IgD-negative memory B cell (primary cell): Measurements from ENCODE around the gene PPP2R5E. TPM values are rescaled to one million over a fixed set of nuclear protein-coding genes. Genes with fewer than 3 reads are reported as not detected.

Experiments used
- H3K27ac Mint-ChIP-seq, 3 donors: one replicate each; pipeline ENCODE4 v1.8.0; 2020 to 2022; ENCODE audit warnings: mild to moderate bottlenecking in 3 of 3, mixed read lengths in 3 of 3, moderate library complexity in 1 of 3
- H3K27me3 Mint-ChIP-seq: one replicate; pipeline ENCODE4 v1.8.0; 2021; ENCODE audit warnings: mixed read lengths
- H3K36me3 Mint-ChIP-seq: one replicate; pipeline ENCODE4 v1.8.0; 2020; ENCODE audit warnings: mild to moderate bottlenecking, mixed read lengths
- H3K4me1 Mint-ChIP-seq, 3 donors: one replicate each; pipeline ENCODE4 v1.8.0; 2020 to 2022; ENCODE audit warnings: mixed read lengths in 3 of 3, mild to moderate bottlenecking in 1 of 3
- H3K4me3 Mint-ChIP-seq, 4 donors: one replicate each; pipeline ENCODE4 v1.8.0; 2020 to 2022; ENCODE audit warnings: mild to moderate bottlenecking in 4 of 4, mixed read lengths in 4 of 4, moderate library complexity in 3 of 4
- H3K9me3 Mint-ChIP-seq, 3 donors: one replicate each; pipeline ENCODE4 v1.8.0; 2020 to 2021; ENCODE audit warnings: mixed read lengths in 3 of 3, mild to moderate bottlenecking in 1 of 3
- polyA plus RNA-seq: library from polyadenylated mRNA; unstranded; fragments of 300-500 nt; fragmentation: Illumina TruSeq; gene quantifications from one replicate; pipeline ENCODE4 v1.2.3, GENCODE V29; 2021

PPP2R5E gene
- polyA plus RNA-seq, 1 donor from 2014 or later, result 33.3 TPM

DNA sequence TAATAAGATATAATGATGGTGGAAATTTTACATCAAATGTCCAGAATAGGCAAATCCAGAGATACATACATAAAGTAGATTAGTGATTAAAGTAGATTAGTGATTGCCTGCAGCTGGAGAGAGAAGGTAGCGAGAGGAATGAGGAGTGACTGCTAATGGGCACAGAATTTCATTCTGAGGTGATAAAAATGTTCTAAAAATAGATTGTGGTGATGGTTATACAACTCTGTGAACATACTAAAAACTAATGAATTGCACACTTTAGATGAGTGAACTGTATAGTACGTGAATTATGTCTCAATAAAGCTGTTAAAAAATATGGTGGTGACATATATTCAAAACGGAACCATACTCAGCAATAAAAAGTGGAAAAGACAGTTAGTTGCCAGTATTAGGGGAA lies 41.7 kb downstream of the PPP2R5E start:
- no peak overlapping the region for H3K27ac Mint-ChIP-seq
- peaks cover 3% of the 10 kb centered on the region for H3K36me3 Mint-ChIP-seq
- no peaks in the 10 kb centered on the region for H3K9me3 Mint-ChIP-seq
- peaks cover 16 to 24% (median 17%) of the 10 kb centered on the region in 3 donors for H3K4me1 Mint-ChIP-seq
- H3K27me3 Mint-ChIP-seq, result no peaks in the 10 kb centered on the region
- H3K4me3 Mint-ChIP-seq, result no peak overlapping the region

- H3K9me3 Mint-ChIP-seq, result no peaks in the 10 kb centered on the region
- peak overlapping the region in 1 of 3 donors; percentile 35 for H3K27ac Mint-ChIP-seq
- H3K4me3 Mint-ChIP-seq, result no peak overlapping the region
- H3K27me3 Mint-ChIP-seq, result no peaks in the 10 kb centered on the region
- peaks cover 2% of the 10 kb centered on the region for H3K36me3 Mint-ChIP-seq
- H3K4me1 Mint-ChIP-seq, result peaks cover 15 to 21% (median 16%) of the 10 kb centered on the region in 3 donors
Measured at GRCh38 chr14:63499701-63500250, 43.4 kb downstream of the PPP2R5E start.

DNA sequence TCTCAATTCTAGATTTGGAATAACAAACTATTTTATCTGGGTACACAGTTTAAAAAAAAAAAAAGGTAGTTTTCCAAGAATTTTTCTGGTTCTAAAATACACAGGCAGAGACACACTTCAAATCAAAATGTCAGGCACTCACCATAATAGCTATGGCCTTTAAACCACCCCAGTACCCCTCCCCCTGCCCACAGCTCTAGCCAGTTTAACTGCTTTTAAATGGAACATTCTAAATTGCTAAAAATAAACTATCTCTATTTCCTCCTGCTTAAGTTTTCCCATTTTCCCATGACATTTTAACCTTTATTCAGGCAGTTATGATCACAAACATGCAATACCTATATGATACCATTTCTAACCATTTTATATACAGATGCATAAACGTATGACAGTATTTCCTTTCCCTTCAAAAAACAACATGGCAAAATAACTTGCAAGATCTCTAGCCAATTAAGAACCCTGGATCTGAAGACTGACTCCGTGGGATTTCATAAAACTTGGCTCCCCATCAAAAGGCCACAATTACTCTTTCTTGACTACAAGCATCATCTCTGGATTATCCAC lies 46.3 kb downstream of the PPP2R5E start:
- no peaks in the 10 kb centered on the region for H3K9me3 Mint-ChIP-seq
- H3K4me1 Mint-ChIP-seq, result peaks cover 18 to 24% (median 20%) of the 10 kb centered on the region in 3 donors
- no peaks in the 10 kb centered on the region for H3K27me3 Mint-ChIP-seq
- peaks cover 2% of the 10 kb centered on the region for H3K36me3 Mint-ChIP-seq
- H3K27ac Mint-ChIP-seq, result no peak overlapping the region
- no peak overlapping the region for H3K4me3 Mint-ChIP-seq

- peaks cover 22 to 26% (median 23%) of the 10 kb centered on the region in 3 donors for H3K4me1 Mint-ChIP-seq
Measured at GRCh38 chr14:63493246-63493645, 49.9 kb downstream of the PPP2R5E start.

GRCh38 chr14:63492391-63492790 lies 50.8 kb downstream of the PPP2R5E start:
- Mint-ChIP-seq H3K4me1 (peaks cover 26 to 30% (median 28%) of the 10 kb centered on the region in 3 donors), H3K27ac (no peak overlapping the region), H3K9me3 (no peaks in the 10 kb centered on the region), H3K36me3 (peaks cover 4% of the 10 kb centered on the region), H3K27me3 (no peaks in the 10 kb centered on the region), H3K4me3 (no peak overlapping the region)

More at GRCh38 chr14:63493246-63493645, 49.9 kb downstream of the PPP2R5E start:
- peak overlapping the region in 1 of 4 donors; percentile 27 for H3K4me3 Mint-ChIP-seq
- no peaks in the 10 kb centered on the region for H3K9me3 Mint-ChIP-seq
- H3K27me3 Mint-ChIP-seq, result no peaks in the 10 kb centered on the region
- peaks cover 6% of the 10 kb centered on the region for H3K36me3 Mint-ChIP-seq
- H3K27ac Mint-ChIP-seq, result no peak overlapping the region

DNA sequence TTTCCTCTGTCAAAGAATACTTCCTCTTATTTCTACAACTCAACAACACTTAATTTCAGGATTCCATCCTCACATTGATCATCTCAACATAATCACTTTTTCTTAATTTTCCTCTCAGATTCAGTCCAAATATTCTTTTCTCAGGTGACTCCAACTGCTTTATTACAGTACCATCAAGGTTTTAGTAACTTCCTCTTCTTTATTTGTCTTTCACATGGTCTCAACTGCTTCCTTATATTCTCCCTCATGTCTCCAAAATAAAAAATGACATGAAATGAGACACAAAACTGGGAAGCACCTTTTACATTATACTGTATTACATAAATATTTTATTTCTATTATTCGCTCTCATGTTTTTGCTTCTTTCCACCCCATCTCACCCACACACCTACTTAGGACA lies 55.5 kb downstream of the PPP2R5E start:
- no peaks in the 10 kb centered on the region for H3K9me3 Mint-ChIP-seq
- H3K27me3 Mint-ChIP-seq, result no peaks in the 10 kb centered on the region
- peaks cover 7% of the 10 kb centered on the region for H3K36me3 Mint-ChIP-seq
- H3K4me1 Mint-ChIP-seq, result peaks cover 31 to 43% (median 37%) of the 10 kb centered on the region in 3 donors
- no peak overlapping the region for H3K4me3 Mint-ChIP-seq
- peak overlapping the region in 2 of 3 donors; percentile 12 to 83 for H3K27ac Mint-ChIP-seq

DNA sequence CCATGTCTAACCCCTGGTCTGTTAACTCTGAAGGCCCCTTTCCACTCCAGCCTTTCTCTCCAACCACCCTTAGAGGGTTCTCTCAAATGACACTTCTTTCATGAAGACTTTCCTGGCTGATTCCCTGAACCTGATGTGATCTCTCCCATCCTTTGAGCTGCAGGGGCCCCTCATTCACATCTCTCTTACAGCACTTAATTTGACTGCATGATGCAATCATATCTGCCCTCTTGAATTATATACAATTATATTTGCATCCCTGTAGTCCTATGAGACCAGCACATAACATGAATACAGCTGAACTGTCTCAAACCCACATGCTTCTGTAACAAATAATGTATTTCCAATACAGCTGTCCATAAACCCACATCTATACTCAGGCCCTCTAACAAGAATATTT lies 56.4 kb downstream of the PPP2R5E start:
- no peaks in the 10 kb centered on the region for H3K9me3 Mint-ChIP-seq
- peaks cover 6% of the 10 kb centered on the region for H3K36me3 Mint-ChIP-seq
- no peak overlapping the region for H3K4me3 Mint-ChIP-seq
- H3K27ac Mint-ChIP-seq, result peak overlapping the region in 1 of 3 donors; percentile 69
- H3K4me1 Mint-ChIP-seq, result peaks cover 25 to 34% (median 31%) of the 10 kb centered on the region in 3 donors
- no peaks in the 10 kb centered on the region for H3K27me3 Mint-ChIP-seq

DNA sequence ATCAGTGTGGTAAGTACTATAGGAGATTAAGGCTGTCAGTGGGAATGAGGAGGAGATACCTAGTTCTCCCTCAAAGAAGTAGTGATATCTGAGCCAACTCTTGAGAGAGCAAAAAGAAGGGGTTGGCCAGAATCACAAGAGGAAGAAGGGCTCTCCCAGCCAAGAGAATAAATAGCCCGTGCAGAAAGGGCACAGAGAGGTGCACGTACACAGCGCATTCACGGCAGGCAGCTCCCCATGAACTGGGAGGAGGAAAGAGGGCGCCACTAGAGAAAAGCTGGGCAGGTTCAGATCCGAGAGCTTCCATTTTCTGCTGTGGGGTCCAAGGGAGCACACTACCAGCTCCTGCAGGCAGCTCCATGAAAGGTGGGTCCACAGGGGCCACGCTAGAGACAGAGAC lies 59.9 kb downstream of the PPP2R5E start:
- no peaks in the 10 kb centered on the region for H3K27me3 Mint-ChIP-seq
- H3K36me3 Mint-ChIP-seq, result peaks cover 3% of the 10 kb centered on the region
- no peaks in the 10 kb centered on the region for H3K9me3 Mint-ChIP-seq
- H3K27ac Mint-ChIP-seq, result no peak overlapping the region
- H3K4me1 Mint-ChIP-seq, result peaks cover 24 to 39% (median 36%) of the 10 kb centered on the region in 3 donors
- no peak overlapping the region for H3K4me3 Mint-ChIP-seq

DNA sequence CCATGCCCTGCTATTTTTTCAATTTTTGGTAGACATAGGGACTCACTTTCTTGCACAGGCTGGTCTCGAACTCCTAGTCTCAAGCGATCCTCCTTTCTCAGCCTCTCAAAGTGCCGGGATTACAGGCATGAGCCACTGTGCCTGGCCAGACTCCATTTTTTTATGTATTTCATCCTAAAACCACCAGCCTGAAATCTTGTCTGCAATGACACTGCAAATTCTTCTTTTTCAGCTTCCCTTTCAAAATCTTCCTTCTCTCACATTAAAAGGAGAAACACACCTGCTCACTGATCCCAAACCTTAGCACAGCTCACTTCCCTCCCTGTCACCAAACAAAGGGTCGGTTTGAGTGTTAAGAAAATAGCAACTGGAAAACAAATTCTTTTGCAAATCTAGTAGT lies 62.6 kb downstream of the PPP2R5E start:
- H3K4me3 Mint-ChIP-seq, result peak overlapping the region in 2 of 4 donors; percentile 60 to 65
- H3K9me3 Mint-ChIP-seq, result no peaks in the 10 kb centered on the region

GRCh38 chr14:63478437-63478852 lies 64.7 kb downstream of the PPP2R5E start:
- H3K4me1 Mint-ChIP-seq, result peaks cover 30 to 37% (median 36%) of the 10 kb centered on the region in 3 donors
- peak overlapping the region in 1 of 4 donors; percentile 76 for H3K4me3 Mint-ChIP-seq

More for the DNA sequence above, 62.6 kb downstream of the PPP2R5E start:
- no peaks in the 10 kb centered on the region for H3K27me3 Mint-ChIP-seq
- peaks cover 7% of the 10 kb centered on the region for H3K36me3 Mint-ChIP-seq
- no peak overlapping the region for H3K27ac Mint-ChIP-seq
- H3K4me1 Mint-ChIP-seq, result peaks cover 35 to 46% (median 41%) of the 10 kb centered on the region in 3 donors

DNA sequence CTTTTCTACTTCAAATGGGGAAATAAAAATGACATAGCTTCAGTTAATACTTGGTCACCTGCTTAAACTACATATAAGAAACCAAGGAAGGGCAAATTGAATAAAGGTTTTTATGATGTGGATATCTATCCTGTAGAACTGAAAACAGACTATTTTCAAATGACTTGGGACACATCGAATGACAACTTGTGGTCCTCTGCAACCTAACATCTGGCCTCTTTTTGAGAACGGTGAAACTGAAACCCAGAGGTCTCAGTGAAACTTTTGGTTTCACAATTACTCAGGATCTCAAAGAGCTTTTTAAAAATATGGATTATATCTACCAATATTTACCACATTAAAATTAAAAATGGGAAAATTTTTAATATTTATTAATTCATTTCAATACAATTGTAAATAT lies 65.2 kb downstream of the PPP2R5E start:
- Mint-ChIP-seq H3K4me1 (peaks cover 30 to 35% (median 32%) of the 10 kb centered on the region in 3 donors), H3K4me3 (peak overlapping the region in 2 of 4 donors; percentile 49 to 67), H3K27ac (peak overlapping the region; percentile 2 to 5 (median 3)), H3K9me3 (no peaks in the 10 kb centered on the region), H3K27me3 (no peaks in the 10 kb centered on the region), H3K36me3 (peaks cover 4% of the 10 kb centered on the region)

More at GRCh38 chr14:63478437-63478852, 64.7 kb downstream of the PPP2R5E start:
- H3K36me3 Mint-ChIP-seq, result peaks cover 6% of the 10 kb centered on the region
- H3K27me3 Mint-ChIP-seq, result no peaks in the 10 kb centered on the region
- no peaks in the 10 kb centered on the region for H3K9me3 Mint-ChIP-seq
- peak overlapping the region; percentile 2 to 40 (median 3) for H3K27ac Mint-ChIP-seq

GRCh38 chr14:63477556-63477955 lies 65.6 kb downstream of the PPP2R5E start:
- Mint-ChIP-seq H3K27me3 (no peaks in the 10 kb centered on the region), H3K4me1 (peaks cover 30 to 35% (median 32%) of the 10 kb centered on the region in 3 donors), H3K27ac (peak overlapping the region in 1 of 3 donors; percentile 2), H3K36me3 (peaks cover 4% of the 10 kb centered on the region), H3K9me3 (no peaks in the 10 kb centered on the region), H3K4me3 (peak overlapping the region in 3 of 4 donors; percentile 49 to 67 (median 67))

GRCh38 chr14:63475761-63476160 lies 67.4 kb downstream of the PPP2R5E start:
- Mint-ChIP-seq H3K27me3 (no peaks in the 10 kb centered on the region), H3K27ac (no peak overlapping the region), H3K9me3 (no peaks in the 10 kb centered on the region), H3K4me1 (peaks cover 36 to 42% (median 41%) of the 10 kb centered on the region in 3 donors), H3K4me3 (no peak overlapping the region), H3K36me3 (peaks cover 4% of the 10 kb centered on the region)

GRCh38 chr14:63474844-63475243 lies 68.3 kb downstream of the PPP2R5E start:
- no peaks in the 10 kb centered on the region for H3K27me3 Mint-ChIP-seq
- H3K27ac Mint-ChIP-seq, result no peak overlapping the region
- no peaks in the 10 kb centered on the region for H3K9me3 Mint-ChIP-seq
- peaks cover 4% of the 10 kb centered on the region for H3K36me3 Mint-ChIP-seq
- no peak overlapping the region for H3K4me3 Mint-ChIP-seq
- peaks cover 30 to 38% (median 38%) of the 10 kb centered on the region in 3 donors for H3K4me1 Mint-ChIP-seq

- Mint-ChIP-seq H3K4me3 (no peak overlapping the region), H3K4me1 (peaks cover 27 to 34% (median 32%) of the 10 kb centered on the region in 3 donors), H3K27ac (no peak overlapping the region), H3K36me3 (peaks cover 4% of the 10 kb centered on the region), H3K9me3 (no peaks in the 10 kb centered on the region), H3K27me3 (no peaks in the 10 kb centered on the region)
Measured at GRCh38 chr14:63474111-63474510, 69.1 kb downstream of the PPP2R5E start.
